Fibroblast of skin of scalp (primary cell): Measurements from ENCODE around the gene RPS27L.

ENCODE experiments used
- DNase-seq: peaks from one replicate; pipeline ENCODE4 v3.0.0-alpha.2; 2013

The RPS27L gene

GRCh38 chr15:63187589-63188226 is 30.4 kb upstream of the RPS27L start:
- no peak for DNase-seq

- DNase-seq = peak; percentile 85
Measured at GRCh38 chr15:63186065-63186464, 28.8 kb upstream of the RPS27L start.

- DNase-seq = no peak
Measured at GRCh38 chr15:63185206-63185605, 27.9 kb upstream of the RPS27L start.

- no peak for DNase-seq
Measured at GRCh38 chr15:63181648-63182047, 24.4 kb upstream of the RPS27L start.

GRCh38 chr15:63180746-63181145 is 23.5 kb upstream of the RPS27L start:
- no peak for DNase-seq

- no peak for DNase-seq
Measured at GRCh38 chr15:63178034-63178433, 20.8 kb upstream of the RPS27L start.

GRCh38 chr15:63176302-63176701 is 19.0 kb upstream of the RPS27L start:
- no peak for DNase-seq

GRCh38 chr15:63172851-63173451 is 15.7 kb upstream of the RPS27L start:
- no peak for DNase-seq

- no peak for DNase-seq
Measured at GRCh38 chr15:63172376-63172775, 15.1 kb upstream of the RPS27L start.

GRCh38 chr15:63169788-63170187 is 12.5 kb upstream of the RPS27L start:
- DNase-seq = no peak

- DNase-seq = peak; percentile 44
Measured at GRCh38 chr15:63166219-63166618, 8.9 kb upstream of the RPS27L start.

GRCh38 chr15:63165166-63165859 is 8.0 kb upstream of the RPS27L start:
- DNase-seq = no peak

- no peak for DNase-seq
Measured at GRCh38 chr15:63163217-63163616, 5.9 kb upstream of the RPS27L start.

- DNase-seq = no peak
Measured at GRCh38 chr15:63160638-63161037, 3.4 kb upstream of the RPS27L start.

GRCh38 chr15:63157891-63158431 is 684 bp upstream of the RPS27L start:
- peak; percentile 80 for DNase-seq

- DNase-seq = peak; percentile 40
Measured at GRCh38 chr15:63156755-63157117, 541 bp downstream of the RPS27L start.

GRCh38 chr15:63156086-63156710 is 1.1 kb downstream of the RPS27L start:
- DNase-seq = no peak

GRCh38 chr15:63155486-63155885 is 1.8 kb downstream of the RPS27L start:
- no peak for DNase-seq

GRCh38 chr15:63151665-63152064 is 5.6 kb downstream of the RPS27L start:
- DNase-seq = no peak

GRCh38 chr15:63146684-63147083 is 10.6 kb downstream of the RPS27L start:
- DNase-seq = no peak

GRCh38 chr15:63145426-63145825 is 11.9 kb downstream of the RPS27L start:
- no peak for DNase-seq

GRCh38 chr15:63140936-63141335 is 16.3 kb downstream of the RPS27L start:
- DNase-seq = no peak

GRCh38 chr15:63136742-63137141 is 20.5 kb downstream of the RPS27L start:
- no peak for DNase-seq
